Testis (tissue), 2 donors: ENCODE measurements around the gene BPIFA3.

Source experiments
- POLR2A ChIP-seq: fragments of 450-650 bp; IDR thresholded peaks from one replicate; pipeline ENCODE4 v1.6.1; 2017; ENCODE audit warnings: antibody characterized with exemption, mild to moderate bottlenecking, moderate library complexity
- TF ChIP-seq, protein P1 (sequence below), 3 experiments: fragments of 450-650 bp in 2 of 3; fragments of 200-600 bp in 1 of 3; sonication (generic) in 1 of 3; IDR thresholded peaks; one replicate each; pipeline ENCODE4 v1.5.1; 2016 to 2019; ENCODE audit warnings: antibody characterized with exemption in 3 of 3, mild to moderate bottlenecking in 2 of 3, moderate library complexity in 1 of 3

DNA sequence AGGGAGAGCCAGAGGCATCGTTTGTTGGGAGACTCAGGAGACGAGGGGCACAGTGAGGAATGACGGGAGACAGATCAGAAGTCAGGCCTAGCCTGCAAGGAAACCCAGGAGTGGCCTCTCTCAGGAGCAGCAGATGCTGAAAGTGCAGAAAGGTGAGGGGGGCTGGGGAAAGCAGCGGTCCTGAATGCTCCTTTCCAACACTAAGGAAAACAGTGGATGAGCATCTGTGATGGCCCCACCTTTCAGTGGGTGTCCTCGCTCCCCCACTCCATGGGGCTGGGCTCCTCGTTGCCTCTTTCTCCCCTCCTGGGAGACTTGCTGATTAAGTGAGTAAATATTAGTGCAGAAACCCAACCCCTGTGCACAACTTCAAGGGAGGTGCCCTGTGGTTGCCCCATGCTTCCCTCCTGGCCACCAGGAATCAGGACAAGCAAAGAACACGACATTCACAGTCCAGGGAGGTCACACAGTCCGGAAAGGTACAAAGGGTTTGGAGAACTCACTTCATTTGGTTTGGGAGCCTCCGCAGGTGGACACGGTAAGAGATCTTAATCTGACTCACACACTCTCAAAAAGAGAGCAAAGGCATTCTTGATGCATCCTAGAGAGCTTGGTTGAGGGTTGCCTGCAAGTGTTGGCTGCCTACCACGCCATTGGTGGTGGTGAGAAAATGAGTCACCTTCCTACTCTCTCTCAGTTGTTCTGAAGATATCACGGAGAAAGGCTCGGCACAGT, 56.1 kb downstream of the BPIFA3 start:
- TF ChIP-seq, protein P1, sequence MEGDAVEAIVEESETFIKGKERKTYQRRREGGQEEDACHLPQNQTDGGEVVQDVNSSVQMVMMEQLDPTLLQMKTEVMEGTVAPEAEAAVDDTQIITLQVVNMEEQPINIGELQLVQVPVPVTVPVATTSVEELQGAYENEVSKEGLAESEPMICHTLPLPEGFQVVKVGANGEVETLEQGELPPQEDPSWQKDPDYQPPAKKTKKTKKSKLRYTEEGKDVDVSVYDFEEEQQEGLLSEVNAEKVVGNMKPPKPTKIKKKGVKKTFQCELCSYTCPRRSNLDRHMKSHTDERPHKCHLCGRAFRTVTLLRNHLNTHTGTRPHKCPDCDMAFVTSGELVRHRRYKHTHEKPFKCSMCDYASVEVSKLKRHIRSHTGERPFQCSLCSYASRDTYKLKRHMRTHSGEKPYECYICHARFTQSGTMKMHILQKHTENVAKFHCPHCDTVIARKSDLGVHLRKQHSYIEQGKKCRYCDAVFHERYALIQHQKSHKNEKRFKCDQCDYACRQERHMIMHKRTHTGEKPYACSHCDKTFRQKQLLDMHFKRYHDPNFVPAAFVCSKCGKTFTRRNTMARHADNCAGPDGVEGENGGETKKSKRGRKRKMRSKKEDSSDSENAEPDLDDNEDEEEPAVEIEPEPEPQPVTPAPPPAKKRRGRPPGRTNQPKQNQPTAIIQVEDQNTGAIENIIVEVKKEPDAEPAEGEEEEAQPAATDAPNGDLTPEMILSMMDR (IDR thresholded peaks at IDR 0.05) = no peak
- TF ChIP-seq POLR2A = no peak
